B cell (primary cell): ENCODE data around the gene SLC24A3. TPM values are rescaled to one million over a fixed set of nuclear protein-coding genes. Genes with fewer than 3 reads are reported as not detected.

Experiments used
- ATAC-seq: fragments of 200-7000 bp; cut with Tn5 transposase; one replicate; pipeline ENCODE4 v1.10.0; 2021; ENCODE audit warnings: low read depth, mild to moderate bottlenecking, moderate number of reproducible peaks, moderate library complexity
- CTCF ChIA-PET: fragments of 350-600 bp; sonication (Branson Sonifier 250); formaldehyde crosslinking; loops from one replicate; lab custom pipeline; 2021; ENCODE audit warnings: antibody characterized with exemption, inconsistent platforms; lab: Charles Lee
- POLR2A ChIA-PET: fragments of 350-600 bp; sonication (Branson Sonifier 250); formaldehyde crosslinking; loops from one replicate; lab custom pipeline; 2021; ENCODE audit warnings: antibody characterized with exemption; lab: Charles Lee
- DNase-seq: peaks from one replicate; pipeline ENCODE4 v3.0.0; 2013
- H2AFZ ChIP-seq: 2 replicates; pipeline ENCODE4 v1.6.1; 2012; ENCODE audit warnings: mild to moderate bottlenecking, low read depth, low read length; ENCODE audit not compliant: insufficient read depth, poor library complexity, severe bottlenecking
- H3K27ac ChIP-seq, 2 donors: 1 replicate in 1 of 2; 2 replicates in 1 of 2; pipeline ENCODE4 v1.5.1; 2012 to 2013; ENCODE audit warnings: low read length in 2 of 2, mild to moderate bottlenecking in 2 of 2, moderate library complexity in 1 of 2
- H3K27me3 ChIP-seq, 4 experiments: fragments of 200-600 bp in 1 of 4; sonication (generic) in 1 of 4; replicated peaks in 1 of 4; 1 replicate in 2 of 4; 2 replicates in 2 of 4; pipeline versions ENCODE4 v1.6.1 to v1.7.0; 2013 to 2016; ENCODE audit warnings: low read length in 3 of 4, mild to moderate bottlenecking in 2 of 4, mixed read lengths in 1 of 4, moderate library complexity in 1 of 4; ENCODE audit not compliant: insufficient read depth in 4 of 4, control insufficient read depth in 3 of 4; ENCODE audit errors: control extremely low read depth in 1 of 4
- H3K36me3 ChIP-seq, 2 experiments: replicated peaks in 1 of 2; 1 replicate in 1 of 2; 2 replicates in 1 of 2; pipeline versions ENCODE4 v1.6.1 to v1.7.1; 2013; ENCODE audit warnings: low read length in 1 of 2; ENCODE audit not compliant: insufficient read depth in 2 of 2, control insufficient read depth in 1 of 2; ENCODE audit errors: control extremely low read depth in 1 of 2, extremely low read depth in 1 of 2
- H3K4me1 ChIP-seq, 2 donors: fragments of 200-600 bp in 1 of 2; sonication (generic) in 1 of 2; 1 replicate in 1 of 2; 2 replicates in 1 of 2; pipeline versions ENCODE4 v1.5.1 to v1.6.1; 2013 to 2017; ENCODE audit warnings: low read length in 2 of 2; ENCODE audit not compliant: control insufficient read depth in 2 of 2, insufficient read depth in 2 of 2
- H3K4me2 ChIP-seq: replicated peaks from 2 replicates; pipeline ENCODE3; 2012; ENCODE audit warnings: mild to moderate bottlenecking, low read depth, low read length; ENCODE audit not compliant: poor library complexity, severe bottlenecking
- H3K4me3 ChIP-seq, 5 experiments: fragments of 200-600 bp in 1 of 5; sonication (generic) in 1 of 5; 1 replicate in 3 of 5; 2 replicates in 2 of 5; pipeline versions ENCODE4 v1.5.1 to v1.7.0; 2011 to 2016; ENCODE audit warnings: low read length in 4 of 5, mild to moderate bottlenecking in 4 of 5, low read depth in 2 of 5, control low read depth in 1 of 5, moderate library complexity in 1 of 5; ENCODE audit not compliant: insufficient read depth in 1 of 5; ENCODE audit errors: control extremely low read depth in 1 of 5, extremely low read depth in 1 of 5
- H3K79me2 ChIP-seq: fragments of 200-600 bp; sonication (generic); one replicate; pipeline ENCODE4 v1.6.0; 2016; ENCODE audit warnings: low read length; ENCODE audit not compliant: control insufficient read depth, insufficient read depth
- H3K9ac ChIP-seq: fragments of 200-600 bp; sonication (generic); 2 replicates; pipeline ENCODE4 v1.6.1; 2017; ENCODE audit warnings: mild to moderate bottlenecking, low read length, moderate library complexity
- H3K9me3 ChIP-seq, 3 donors: one replicate each; pipeline versions ENCODE4 v1.6.1 to v1.7.1; 2013; ENCODE audit warnings: low read length in 2 of 3; ENCODE audit not compliant: control insufficient read depth in 2 of 3, insufficient read depth in 1 of 3; ENCODE audit errors: control extremely low read depth in 1 of 3
- H4K20me1 ChIP-seq: 2 replicates; pipeline ENCODE4 v1.6.0; 2012; ENCODE audit warnings: mild to moderate bottlenecking, low read length; ENCODE audit not compliant: insufficient read depth, control insufficient read depth, poor library complexity, severe bottlenecking
- H3K27ac Mint-ChIP-seq: one replicate; pipeline ENCODE4 v1.8.0; 2021; ENCODE audit warnings: mixed read lengths
- H3K27me3 Mint-ChIP-seq: one replicate; pipeline ENCODE4 v1.8.0; 2021; ENCODE audit warnings: mixed read lengths
- H3K4me1 Mint-ChIP-seq: one replicate; pipeline ENCODE4 v1.8.0; 2021; ENCODE audit warnings: mixed read lengths
- H3K4me3 Mint-ChIP-seq: one replicate; pipeline ENCODE4 v1.8.0; 2021; ENCODE audit warnings: mixed read lengths
- H3K9me3 Mint-ChIP-seq: one replicate; pipeline ENCODE4 v1.8.0; 2022; ENCODE audit warnings: mixed read lengths; ENCODE audit not compliant: insufficient read depth
- CTCF ChIP-seq: fragments of 200-600 bp; IDR thresholded peaks from one replicate; pipeline ENCODE4 v1.8.0; 2022; ENCODE audit warnings: antibody characterized with exemption, mild to moderate bottlenecking
- EZH2 ChIP-seq: IDR thresholded peaks from 2 replicates; pipeline ENCODE4 v1.6.1; 2012; ENCODE audit warnings: borderline replicate concordance, low read depth, mild to moderate bottlenecking, moderate library complexity, low read length; ENCODE audit not compliant: insufficient read depth, poor library complexity, severe bottlenecking
- WGBS: methylation state at CpG from one replicate; pipeline ENCODE4 v1.1.5; 2013; ENCODE audit warnings: missing lambda C conversion rate; ENCODE audit not compliant: insufficient coverage; 5-methylcytosine and 5-hydroxymethylcytosine counted together
- intact Hi-C: fragments of 100-400 bp; cut with micrococcal nuclease; formaldehyde crosslinking; loops from one replicate; pipeline ENCODE4 v1.10.0; 2022
- polyA plus RNA-seq: library from polyadenylated mRNA; depleted of rRNA; stranded (reverse); fragments of >200 nt; gene quantifications from 2 replicates; pipeline ENCODE4 v1.2.3, GENCODE V29; 2012
- total RNA-seq, 2 donors: library from RNA; stranded (reverse); fragments of 120-200 nt in 1 of 2; gene quantifications; 1 replicate in 1 of 2; 2 replicates in 1 of 2; pipeline versions ENCODE4 v1.2.3 to v1.2.4, GENCODE V29; 2013 to 2022

The SLC24A3 gene
- total and polyA plus RNA-seq, 2 donors (not counting 1 experiment from before 2014, with no cell fraction given) = not detected

- Histone ChIP-seq H3K9me3 (no peaks in the 10 kb centered on the region), H4K20me1 (no peaks in the 10 kb centered on the region), H3K27ac (no peak overlapping the region), H3K4me2 (no peak overlapping the region), H2AFZ (no peak overlapping the region), H3K9ac (no peak overlapping the region), H3K79me2 (no peaks in the 10 kb centered on the region), H3K4me1 (no peaks in the 10 kb centered on the region), H3K27me3 (peaks cover 0 to 7% (median 0%) of the 10 kb centered on the region in 4 experiments), H3K36me3 (no peaks in the 10 kb centered on the region), H3K4me3 (no peak overlapping the region)
- Mint-ChIP-seq H3K27ac (no peak overlapping the region), H3K9me3 (no peaks in the 10 kb centered on the region), H3K4me1 (no peaks in the 10 kb centered on the region), H3K27me3 (peaks cover 14% of the 10 kb centered on the region), H3K4me3 (no peak overlapping the region)
- ATAC-seq = no peak
- TF ChIP-seq EZH2 = no peak
- no peak for TF ChIP-seq CTCF
- 100% methylated on average over 1 of the region's 12 CpGs for WGBS
- intact Hi-C loops = no loop called here
- CTCF ChIA-PET = no interaction called here
- POLR2A ChIA-PET = no interaction called here
- no peak for DNase-seq
Measured at GRCh38 chr20:19322061-19322985, 109.9 kb downstream of the SLC24A3 start.

- no peaks in the 10 kb centered on the region for H3K9me3 Mint-ChIP-seq
- Histone ChIP-seq H3K9me3 (no peaks in the 10 kb centered on the region), H3K9ac (no peak overlapping the region), H2AFZ (no peak overlapping the region), H3K27ac (no peak overlapping the region), H4K20me1 (no peaks in the 10 kb centered on the region), H3K36me3 (no peaks in the 10 kb centered on the region), H3K27me3 (peaks cover 0 to 2% (median 0%) of the 10 kb centered on the region in 4 experiments), H3K4me2 (no peak overlapping the region), H3K79me2 (no peaks in the 10 kb centered on the region), H3K4me1 (no peaks in the 10 kb centered on the region), H3K4me3 (no peak overlapping the region)
- 0% methylated on average over 3 of the region's 5 CpGs for WGBS
- TF ChIP-seq CTCF = no peak
- no peak for TF ChIP-seq EZH2
- H3K27ac Mint-ChIP-seq = no peak overlapping the region
- intact Hi-C loops = no loop called here
- ATAC-seq (no peak), DNase-seq (no peak)
- H3K4me1 Mint-ChIP-seq = peaks cover 3% of the 10 kb centered on the region
- H3K4me3 Mint-ChIP-seq = no peak overlapping the region
- H3K27me3 Mint-ChIP-seq = peaks cover 29% of the 10 kb centered on the region
- CTCF ChIA-PET = no interaction called here
- POLR2A ChIA-PET = no interaction called here
Measured at GRCh38 chr20:19327401-19327800, 115.0 kb downstream of the SLC24A3 start.
